ENCODE results near the gene NRF1.
"Not testable (repeated sequence)": the region's sequence is repeated elsewhere in the genome, so short reads cannot be mapped to it uniquely, and the experiment has no call there.

Gene NRF1

DNA sequence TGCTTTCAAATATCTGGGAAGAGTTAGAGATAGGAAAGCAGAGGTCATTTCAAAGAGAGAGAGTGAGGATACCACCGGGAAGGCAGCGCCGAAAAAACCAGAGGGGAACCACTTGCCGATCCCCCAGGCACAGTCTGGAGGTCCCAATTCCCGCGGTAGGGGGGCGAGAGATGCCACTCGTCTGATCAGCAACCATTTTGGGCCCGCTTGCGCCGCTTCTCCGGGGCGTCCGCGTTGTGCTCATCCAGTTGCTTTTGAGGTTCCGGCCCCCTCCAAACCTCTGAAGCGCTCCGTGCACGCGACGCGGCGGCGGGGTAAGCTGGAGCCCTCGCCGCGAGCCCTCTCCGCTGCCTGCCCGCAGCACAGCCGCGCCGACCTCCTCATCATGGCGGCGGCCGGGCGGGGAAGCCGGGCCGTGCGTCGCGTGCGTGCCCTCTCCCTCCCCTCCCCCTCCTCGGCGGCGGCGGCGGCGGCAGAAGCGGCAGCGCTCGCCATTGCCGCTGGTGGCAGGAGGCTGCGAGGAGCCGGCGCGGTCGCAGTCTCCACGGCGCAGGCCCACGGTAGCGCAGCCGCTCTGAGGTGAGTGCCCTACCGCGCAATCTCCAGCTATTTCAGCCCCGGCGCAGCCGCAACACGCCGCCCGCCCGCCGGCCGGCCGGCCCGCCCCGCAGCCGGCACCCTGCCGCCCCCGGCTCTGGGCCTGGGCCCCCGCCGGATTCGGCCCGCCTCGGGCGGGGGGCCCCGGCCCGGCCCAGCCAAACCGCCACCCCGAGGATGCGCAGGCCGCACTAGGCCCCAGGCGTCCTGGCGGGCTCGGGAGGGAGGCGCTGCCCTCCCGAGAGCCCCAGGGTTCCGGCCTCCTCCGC, at the start of gene NRF1:
Gene NRF1, plus strand, starts transcription at position 475 of the 866 bp plus-strand sequence. CDS start 45,632 bp downstream, outside the sequence.
- DNase-seq (ENCODE audit: low spot score), result peak; percentile 94

DNA sequence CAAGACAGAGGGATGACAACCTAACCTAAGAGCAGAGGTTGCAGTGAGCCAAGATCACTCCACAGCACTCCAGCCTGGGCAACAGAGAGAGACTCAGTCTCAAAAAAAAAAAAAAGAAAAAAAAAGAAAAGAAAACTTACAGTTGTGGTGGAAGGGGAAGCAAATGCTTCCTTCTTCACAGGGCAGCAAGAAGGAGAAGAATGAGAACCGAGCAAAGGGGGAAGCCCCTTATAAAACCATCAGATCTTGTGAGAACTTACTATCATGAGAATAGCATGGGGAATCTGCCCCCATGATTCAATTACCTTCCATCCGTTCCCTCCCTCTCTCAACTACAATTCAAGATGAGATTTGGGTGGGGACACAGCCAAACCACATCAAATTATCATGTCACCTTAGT, 45.2 kb upstream of the NRF1 start:
- not testable (repeated sequence) for DNase-seq (ENCODE audit: low spot score)

DNA sequence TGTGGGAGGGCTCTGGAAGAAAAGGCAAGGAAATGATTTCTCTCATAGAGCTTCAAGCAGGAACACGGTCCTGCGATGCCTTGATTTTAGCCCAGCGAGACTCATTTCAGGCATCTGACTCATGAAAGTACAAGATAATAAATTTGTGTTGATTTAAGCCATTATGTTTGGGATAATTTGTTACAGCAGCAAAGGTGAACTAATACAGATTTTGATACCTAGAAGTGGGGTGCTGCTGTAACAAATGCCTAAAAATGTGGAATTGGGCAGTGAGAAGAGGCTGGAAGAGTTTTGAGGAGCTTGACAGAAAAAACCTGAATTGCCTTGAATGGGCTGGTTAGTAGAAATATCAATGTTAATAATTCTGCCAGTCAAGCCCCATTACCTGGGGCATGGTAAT, 44.1 kb upstream of the NRF1 start:
- DNase-seq (ENCODE audit: low spot score), result no peak

DNA sequence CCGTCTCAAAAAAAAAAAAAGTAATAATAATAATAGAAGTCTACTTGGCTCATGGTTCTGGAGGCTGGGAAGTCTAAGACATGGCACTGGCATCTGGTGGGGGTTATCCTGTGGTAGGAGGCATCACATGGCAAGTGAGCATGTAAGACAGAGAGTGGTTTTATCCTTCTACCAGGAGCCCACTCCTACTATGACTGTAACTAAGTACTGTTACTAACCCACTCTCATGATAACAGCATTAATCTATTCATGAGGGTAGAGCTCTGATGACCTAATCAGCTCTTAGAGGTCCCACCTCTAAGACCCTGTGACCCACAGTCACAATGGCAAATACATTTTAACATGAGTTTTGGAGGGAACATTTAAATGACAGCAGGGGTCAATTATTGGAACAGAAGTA, 43.3 kb upstream of the NRF1 start:
- no peak for DNase-seq (ENCODE audit: low spot score)

DNA sequence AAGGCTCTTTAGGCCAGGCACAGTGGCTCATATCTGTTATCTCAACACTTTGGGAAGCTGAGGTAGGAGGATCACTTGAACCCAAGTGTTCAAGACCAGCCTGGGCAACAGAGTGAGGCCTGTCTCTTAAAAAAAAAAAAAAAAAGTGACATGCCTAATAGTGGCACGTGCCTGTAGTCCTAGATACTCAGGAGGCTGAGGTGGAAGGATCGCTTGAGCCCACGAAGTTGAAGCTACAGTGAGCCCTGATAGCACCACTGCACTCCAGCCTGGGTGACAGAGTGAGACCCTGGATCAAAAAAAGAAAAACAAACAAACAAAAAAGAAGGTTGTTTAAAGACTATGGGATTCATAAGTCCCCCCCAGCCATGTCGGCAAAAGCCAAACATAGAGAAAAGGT, 42.2 kb upstream of the NRF1 start:
- no peak for DNase-seq (ENCODE audit: low spot score)

DNA sequence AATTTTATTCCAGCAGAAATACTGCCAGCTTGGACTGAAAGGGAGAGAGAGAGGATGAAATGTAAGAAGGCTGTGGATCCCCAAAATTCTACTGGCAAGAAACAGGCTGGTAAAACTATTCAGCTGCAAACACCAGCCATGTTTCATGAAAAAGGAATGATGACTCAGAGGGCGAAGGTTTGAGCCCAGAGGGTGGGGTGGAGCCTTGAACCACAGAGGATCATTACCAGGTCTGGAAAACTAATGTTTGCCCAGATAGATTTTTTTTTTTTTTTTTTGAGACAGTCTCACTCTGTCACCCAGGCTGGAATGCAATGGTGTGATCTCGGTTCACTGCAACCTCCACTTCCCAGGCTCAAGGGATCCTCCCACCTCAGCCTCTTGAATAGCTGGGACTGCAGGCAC, 41.7 kb upstream of the NRF1 start:
- DNase-seq (ENCODE audit: low spot score), result no peak

DNA sequence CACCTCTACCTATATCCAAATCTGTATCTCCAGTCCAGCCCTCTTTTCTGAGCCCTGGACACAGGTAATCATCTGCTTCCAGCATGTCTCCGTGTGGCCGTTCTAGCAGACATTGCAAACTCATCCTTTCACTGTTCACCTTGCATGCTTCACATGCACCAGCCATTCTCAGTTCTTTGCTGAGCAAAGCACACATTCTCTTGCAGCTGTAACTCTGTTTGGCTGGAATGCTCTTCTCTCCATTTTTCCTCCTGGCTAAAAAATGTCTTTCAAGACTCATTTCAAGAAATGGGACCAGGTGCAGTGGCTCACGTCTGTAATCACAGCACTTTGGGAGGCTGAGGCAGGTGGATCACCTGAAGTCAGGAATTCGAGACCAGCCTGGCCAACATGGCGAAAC, 40.3 kb upstream of the NRF1 start:
- DNase-seq (ENCODE audit: low spot score), result no peak

DNA sequence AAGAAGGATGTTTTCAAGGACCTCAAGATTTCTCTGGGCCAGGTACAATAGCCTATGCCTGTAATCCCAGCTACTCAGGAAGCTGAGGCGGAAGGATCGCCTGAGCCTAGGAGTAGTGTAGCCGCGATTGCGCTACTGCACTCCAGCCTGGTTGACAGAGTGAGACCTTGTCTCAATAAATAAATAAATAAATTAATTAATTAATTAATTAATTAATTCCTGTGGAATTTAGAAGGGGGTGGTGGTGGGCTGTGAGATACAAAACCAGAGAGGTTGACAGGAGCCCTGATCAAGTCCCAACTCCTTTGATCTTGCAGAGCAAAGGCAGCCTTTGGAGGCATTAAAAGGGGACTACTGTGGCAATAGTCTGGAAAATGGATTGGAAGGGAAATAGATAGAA, 39.3 kb upstream of the NRF1 start:
- DNase-seq (ENCODE audit: low spot score), result no peak

DNA sequence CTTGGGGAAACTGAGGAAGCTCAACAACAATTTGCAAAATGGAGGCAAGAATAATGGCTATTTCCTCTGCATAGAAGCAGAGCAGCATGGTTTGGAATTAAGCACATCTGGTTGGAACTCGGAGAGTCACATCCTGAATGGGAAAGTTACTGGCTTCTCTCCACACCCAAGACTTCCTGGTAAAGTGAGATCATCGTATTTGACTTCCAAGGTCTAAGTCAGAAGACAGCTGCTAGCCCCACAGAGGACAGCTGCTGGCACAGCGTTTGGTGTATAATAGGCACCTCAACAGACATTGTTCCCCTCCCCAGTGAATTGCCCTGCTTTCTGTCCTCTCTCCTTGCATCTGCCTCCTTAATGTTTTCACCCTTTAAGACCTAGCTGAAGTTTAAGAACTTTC, 37.0 kb upstream of the NRF1 start:
- no peak for DNase-seq (ENCODE audit: low spot score)

DNA sequence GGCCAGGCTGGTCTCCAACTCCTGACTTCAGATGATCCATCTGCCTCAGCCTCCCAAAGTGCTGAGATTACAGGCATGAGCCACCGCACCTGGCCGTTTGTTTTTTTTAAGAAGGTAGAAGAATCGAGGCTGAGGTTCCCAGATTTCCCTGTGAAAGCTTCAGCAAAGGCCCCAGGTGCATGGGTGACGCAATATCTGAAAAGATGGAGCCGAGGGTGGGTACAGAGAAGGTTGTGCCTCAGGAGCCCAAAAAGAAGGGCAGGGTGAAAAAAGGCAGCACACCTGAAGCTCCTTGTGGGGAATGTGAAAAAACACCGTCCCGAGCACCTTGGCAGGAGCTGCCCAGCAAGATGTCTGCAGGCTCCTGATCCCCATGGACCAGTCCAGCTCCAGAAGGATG, 35.8 kb upstream of the NRF1 start:
- no peak for DNase-seq (ENCODE audit: low spot score)

DNA sequence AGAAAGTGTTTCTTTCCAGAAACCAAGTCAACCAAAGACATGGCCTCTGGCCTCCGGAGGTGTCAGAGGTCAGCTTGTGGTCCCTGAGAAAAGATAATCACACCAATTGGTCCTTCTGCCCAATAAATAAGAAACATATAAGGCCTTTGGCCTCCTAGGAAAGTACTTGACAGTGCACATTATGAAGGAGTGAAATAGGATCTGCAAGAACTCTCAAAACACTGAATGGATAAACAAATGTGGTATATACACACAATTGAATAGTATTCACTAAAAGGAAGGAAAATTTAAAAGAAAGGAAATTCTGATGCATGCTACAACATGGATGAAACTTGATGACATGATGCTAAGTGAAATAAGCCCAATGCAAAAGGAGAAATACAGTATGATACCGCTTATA, 35.4 kb upstream of the NRF1 start:
- DNase-seq (ENCODE audit: low spot score), result no peak

DNA sequence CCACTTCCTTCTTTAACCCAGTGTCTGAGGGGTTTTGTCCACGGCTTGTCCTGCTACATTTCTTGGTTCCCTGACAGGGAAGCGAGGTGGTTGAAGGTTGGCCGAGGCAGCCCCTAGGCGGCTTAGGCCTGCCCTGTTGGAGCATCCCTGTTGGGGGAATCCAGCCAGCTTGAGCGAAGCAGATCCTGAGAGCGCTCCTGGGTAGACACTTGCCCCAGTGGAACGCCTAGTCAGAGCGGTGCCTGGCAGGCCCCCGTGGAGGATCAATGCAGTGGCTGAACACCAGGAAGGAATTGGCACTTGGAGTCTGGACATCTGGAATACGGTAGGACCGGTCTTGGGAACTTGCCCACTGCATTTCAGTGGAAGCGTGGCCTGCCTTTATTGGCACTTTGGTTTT, 32.7 kb upstream of the NRF1 start:
- DNase-seq (ENCODE audit: low spot score), result no peak

DNA sequence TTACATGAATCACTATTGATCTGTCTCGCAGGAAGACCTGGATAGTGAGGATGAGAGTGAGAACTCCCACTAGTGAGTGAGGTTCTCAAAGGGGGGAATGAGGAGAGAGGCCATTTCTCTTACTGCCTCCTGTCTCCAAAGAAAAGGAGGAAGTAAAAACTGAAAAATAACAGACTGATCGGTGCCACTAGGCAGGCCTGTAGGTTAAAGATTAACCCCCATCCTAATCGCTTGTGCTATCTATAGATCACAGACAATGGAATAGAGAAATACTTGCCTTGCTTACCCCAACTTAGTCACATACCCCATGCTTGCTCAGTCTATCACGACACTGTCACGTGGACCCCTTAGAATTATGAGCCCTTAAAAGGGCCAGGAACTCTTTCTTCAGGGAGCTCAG, 25.3 kb upstream of the NRF1 start:
- DNase-seq (ENCODE audit: low spot score), result not testable (repeated sequence)

DNA sequence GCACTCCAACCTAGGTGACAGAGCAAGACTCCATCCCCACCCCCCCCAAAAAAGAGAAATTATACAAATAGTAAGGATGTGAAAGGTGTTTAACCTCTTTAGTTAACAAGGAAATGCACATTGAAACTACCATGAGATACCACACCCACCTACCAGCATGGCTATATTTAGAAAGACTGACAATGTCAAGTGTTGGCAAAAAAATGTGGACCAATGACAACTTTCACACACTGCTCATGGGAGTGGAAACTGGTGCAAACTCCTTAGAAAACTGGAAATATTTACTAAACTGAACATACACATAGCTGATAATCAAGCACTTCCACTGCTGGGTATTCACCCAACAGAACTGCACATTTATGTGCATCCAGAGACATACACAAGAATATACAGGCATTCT, 23.3 kb upstream of the NRF1 start:
- no peak for DNase-seq (ENCODE audit: low spot score)

DNA sequence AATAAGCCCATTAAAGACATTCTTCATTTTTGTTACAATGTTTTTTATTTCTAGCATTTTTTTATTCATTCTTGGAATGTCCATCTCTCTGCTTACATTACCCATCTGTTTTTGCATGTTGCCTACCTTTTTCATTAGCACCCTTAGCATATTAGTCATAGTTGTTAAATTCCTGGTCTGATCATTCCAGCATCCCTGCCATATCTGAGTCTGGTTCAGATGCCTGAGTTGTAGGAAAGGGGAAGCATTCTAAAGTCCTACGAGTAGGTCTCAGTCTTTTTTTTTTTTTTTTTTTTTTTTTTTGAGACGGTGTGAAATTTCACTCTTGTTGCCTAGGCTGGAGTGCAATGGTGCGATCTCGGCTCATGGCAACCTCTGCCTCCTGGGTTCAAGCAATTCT, 19.7 kb upstream of the NRF1 start:
- no peak for DNase-seq (ENCODE audit: low spot score)

DNA sequence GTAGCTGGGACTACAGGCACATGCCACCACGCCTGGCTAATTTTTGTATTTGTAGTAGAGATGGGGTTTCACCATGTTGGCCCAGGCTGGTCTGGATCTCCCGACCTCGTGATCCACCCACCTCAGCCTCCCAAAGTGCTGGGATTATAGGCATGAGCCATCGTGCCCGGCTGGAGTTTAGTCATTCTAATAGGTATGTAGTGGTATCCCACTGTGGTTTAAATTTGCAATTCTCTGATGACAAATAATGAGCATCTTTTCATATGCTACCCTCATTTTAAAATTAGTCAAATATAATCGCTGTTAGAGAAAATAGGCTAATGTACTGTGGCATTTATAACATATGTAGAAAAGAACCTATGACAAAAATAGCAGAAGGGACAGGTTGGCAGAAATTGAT, 15.1 kb upstream of the NRF1 start:
- not testable (repeated sequence) for DNase-seq (ENCODE audit: low spot score)

DNA sequence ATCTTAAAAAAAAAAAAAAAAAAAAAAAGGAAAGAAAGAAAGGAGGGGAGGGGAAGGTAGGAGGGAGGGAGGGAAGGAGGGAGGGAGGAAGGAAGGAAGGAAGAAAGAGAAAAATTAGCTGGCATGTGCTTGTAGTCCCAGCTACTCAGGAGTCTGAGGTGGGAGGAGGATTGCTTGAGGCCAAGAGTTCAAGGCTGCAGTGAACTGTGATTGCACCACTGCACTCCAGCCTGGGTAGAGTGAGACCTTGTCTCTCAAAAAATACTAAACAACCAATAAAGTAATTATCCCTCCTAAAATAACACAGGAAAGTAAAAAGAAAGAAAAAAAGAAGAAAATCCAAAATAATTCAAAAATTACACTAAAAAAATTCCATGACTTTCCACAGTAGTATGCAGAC, 13.8 kb upstream of the NRF1 start:
- DNase-seq (ENCODE audit: low spot score), result no peak

DNA sequence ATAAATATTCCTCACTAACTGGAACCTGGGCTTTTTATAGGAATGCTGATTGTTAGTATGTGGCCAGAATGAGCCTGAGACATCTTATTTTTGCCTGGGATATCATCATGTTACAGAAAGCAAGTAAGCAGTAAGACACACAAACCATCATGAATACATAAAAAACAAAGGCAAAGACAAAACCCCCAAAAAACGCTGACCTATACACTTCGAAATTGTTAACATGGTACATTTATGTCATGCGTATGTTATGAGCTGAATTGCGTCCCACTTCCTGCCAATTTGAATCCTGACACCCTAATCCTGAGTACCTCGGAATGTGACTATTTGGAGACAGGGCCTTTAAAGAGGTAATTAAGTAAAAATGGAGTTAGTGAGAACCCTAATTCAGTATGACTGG, 12.3 kb upstream of the NRF1 start:
- DNase-seq (ENCODE audit: low spot score), result no peak

DNA sequence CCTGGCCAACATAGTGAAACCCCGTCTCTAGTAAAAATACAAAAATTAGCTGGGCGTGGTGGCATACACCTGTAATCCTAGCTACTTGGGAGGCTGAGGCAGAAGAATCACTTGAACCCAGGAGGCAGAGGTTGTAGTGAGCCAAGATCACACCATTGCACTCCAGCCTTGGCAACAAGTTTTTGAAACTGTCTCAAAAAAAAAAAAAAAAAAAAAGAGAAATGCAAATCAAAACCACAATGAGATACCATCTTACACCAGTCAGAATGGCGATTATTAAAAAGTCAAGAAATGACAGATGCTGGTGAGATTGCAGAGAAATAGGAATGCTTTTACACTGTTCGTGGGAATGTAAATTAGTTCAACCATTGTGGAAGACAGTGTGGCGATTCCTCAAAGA, 7.9 kb upstream of the NRF1 start:
- not testable (repeated sequence) for DNase-seq (ENCODE audit: low spot score)

DNA sequence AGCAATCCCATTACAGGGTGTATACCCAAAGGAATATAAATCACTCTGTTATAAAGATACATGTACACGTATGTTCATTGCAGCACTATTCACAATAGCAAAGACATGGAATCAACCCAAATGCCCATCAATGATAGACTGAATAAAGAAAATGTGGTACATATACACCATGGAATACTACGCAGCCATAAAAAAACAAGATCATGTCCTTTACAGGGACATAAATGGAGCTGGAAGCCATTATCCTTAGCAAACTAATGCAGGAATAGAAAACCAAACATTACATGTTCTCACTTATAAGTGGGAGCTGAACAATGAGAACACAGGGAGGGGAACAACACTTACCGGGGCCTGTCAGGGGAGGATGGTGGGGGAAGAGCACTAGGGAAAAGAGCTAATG, 7.5 kb upstream of the NRF1 start:
- not testable (repeated sequence) for DNase-seq (ENCODE audit: low spot score)

DNA sequence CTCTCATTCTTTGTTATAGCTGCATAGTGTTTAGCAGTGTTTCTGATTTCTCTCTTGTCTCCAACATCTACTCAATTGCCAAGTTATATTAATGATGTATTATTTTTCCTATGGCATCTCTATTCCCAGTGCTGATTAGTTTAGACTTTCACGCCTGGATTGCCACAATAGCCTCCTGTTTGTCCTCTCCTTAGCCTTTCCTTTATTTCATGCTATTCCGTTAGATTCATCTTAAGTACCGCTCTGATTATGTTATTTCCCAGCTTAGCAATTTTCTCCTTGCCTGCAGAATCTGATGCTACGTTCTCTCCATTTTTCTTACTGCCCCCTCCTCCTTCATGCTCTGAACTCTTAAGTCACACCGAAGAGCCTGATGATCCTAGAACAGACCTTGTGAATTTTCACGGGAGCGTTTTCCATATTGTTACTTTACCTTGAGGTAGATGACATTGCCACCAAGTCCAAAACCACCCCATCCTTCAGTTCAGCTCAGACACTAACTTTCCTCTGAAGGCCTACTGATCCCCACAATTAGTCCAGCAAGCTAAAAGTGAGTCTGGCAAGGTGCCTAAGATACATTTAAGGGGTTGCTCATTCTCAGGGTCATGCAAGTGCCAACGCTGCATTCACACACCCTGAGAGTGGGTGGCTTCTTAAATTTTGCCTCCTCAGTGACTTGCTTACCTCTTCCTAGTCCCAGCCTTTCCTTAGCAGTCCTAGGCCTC, 6.6 kb upstream of the NRF1 start:
- no peak for DNase-seq (ENCODE audit: low spot score)

DNA sequence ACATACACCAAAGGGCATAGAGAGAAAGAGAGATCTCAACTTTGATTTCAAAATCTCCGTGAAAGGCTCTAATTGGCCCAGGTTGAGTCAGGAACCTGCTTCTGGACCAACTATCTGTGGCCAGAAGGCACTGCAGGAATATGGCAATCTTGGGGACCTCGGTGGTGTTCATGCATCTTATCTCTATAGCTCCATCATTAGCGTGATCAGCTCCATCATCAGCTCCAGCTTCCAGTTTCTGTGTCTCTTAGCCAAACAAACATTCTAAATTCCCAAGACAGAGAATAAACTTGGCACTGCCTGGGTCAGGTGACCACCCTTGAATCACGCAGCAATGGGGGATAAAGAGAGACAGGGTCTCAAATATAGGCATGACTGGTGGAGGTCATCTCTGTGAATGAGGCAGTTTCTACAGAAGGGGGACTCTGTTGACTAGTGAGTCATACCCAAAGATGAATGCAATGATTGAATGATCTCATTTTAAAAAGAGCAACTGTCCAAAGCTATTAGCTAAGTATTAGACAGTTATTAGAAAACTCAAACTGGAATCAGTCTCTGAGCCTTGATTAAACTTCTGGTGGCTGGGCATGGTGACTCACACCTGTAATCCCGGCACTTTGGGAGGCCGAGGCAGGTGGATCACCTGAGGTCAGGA, 5.4 kb upstream of the NRF1 start:
- DNase-seq (ENCODE audit: low spot score), result no peak

DNA sequence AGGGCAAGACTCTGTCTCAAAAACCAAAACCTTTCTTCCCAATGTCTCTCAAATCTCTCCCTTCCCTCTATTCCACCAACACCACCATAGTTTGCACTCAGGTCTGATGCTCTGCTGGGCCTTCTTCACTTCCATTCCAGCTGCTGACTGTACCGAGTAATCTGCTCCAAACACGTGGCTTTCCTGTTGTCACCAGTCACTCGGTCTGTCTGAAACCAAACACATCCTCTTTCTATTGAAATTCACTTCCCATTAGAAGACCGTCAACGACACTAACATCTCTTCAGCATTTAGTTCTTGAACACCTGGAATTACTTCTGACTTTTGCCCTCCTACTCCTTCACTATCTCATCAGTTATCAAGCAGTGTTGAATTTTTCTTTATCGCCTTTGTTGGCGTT, 4.7 kb upstream of the NRF1 start:
- DNase-seq (ENCODE audit: low spot score), result no peak
